Measurements from ENCODE around the gene FBXO40.

GRCh38 chr3:121641127-121641526 lies 47.9 kb downstream of the FBXO40 start:
- TF ChIP-seq POLR2A (IDR thresholded peaks at IDR 0.05) (no peak), CTCF (IDR thresholded peaks at IDR 0.05 in 4 of 5, conservative IDR thresholded peaks at IDR 0.05 in 1 of 5) (no peak)
